ENCODE measurements around the gene SDSL.

DNA sequence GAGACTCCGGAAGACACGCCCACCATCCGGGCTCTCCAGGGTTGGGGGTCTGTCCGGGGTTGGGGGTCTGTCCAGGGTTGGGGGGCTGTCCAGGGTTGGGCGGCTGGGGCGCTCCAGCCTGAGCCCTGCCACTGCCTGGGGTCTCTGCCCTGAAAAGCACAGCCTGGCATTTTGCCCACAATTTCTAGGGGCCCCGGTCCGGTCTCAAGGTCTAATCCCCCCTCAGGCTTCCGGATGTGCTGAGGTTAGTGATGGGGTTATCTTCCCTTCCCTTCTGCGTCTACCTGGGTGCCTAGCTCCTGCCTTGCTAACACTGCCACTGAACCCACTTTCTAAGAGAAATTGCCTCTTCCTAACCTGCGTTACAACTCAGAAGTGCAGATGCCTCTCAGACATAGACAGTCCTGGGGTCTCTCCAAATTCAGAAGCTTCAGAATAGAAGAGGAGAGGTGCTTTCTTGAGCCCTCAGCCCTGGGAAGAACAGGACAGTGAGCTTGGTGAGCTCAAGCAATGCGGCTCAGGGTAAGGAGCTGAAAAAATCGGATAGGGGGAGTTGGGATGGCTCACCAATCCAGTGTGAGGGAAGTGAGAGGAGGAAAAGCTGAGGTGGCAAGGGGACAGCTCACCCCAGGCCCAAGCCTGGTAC, 43.8 kb downstream of the SDSL start:
- TF ChIP-seq, protein P1, sequence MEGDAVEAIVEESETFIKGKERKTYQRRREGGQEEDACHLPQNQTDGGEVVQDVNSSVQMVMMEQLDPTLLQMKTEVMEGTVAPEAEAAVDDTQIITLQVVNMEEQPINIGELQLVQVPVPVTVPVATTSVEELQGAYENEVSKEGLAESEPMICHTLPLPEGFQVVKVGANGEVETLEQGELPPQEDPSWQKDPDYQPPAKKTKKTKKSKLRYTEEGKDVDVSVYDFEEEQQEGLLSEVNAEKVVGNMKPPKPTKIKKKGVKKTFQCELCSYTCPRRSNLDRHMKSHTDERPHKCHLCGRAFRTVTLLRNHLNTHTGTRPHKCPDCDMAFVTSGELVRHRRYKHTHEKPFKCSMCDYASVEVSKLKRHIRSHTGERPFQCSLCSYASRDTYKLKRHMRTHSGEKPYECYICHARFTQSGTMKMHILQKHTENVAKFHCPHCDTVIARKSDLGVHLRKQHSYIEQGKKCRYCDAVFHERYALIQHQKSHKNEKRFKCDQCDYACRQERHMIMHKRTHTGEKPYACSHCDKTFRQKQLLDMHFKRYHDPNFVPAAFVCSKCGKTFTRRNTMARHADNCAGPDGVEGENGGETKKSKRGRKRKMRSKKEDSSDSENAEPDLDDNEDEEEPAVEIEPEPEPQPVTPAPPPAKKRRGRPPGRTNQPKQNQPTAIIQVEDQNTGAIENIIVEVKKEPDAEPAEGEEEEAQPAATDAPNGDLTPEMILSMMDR (IDR thresholded peaks at IDR 0.05) = no peak
- no peak for TF ChIP-seq POLR2A (IDR thresholded peaks at IDR 0.05)

All from esophagus squamous epithelium (tissue), 4 donors.